ENCODE results near the gene SPON1. TPM values are rescaled to one million over a fixed set of nuclear protein-coding genes. Genes with fewer than 3 reads are reported as not detected.

Gene SPON1
- total RNA-seq, 1 experiment from 2014 or later, result 0.20 TPM

DNA sequence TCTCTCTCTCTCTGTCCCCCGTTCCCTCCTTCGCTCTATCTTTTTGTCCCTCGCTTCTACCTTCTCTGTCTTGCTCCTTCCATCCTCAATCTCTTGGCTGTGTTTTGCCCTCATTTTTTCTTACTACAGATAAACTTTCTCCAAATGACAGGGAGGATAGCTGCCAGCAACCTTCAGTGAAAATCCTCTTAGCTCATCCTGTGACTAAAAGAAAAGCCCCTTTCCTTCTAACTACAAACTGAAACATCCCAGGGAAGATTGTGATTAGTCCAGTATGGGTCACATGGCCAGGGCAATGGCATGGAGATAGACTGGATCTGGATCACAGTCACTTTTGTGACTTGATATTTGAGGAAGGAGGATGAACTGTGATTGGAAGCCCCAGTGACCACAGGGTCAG is 10.4 kb downstream of the SPON1 start:
- DNase-seq, result no peak
- Histone ChIP-seq H3K79me1 (ENCODE audit: insufficient read depth, low read depth, low read length, poor library complexity, severe bottlenecking) (no peaks in the 10 kb centered on the region), H2BK120ac (ENCODE audit: low read depth, low read length, poor library complexity, severe bottlenecking) (no peak overlapping the region), H2BK15ac (ENCODE audit: low read depth, low read length) (no peak overlapping the region), H3K9me3 (ENCODE audit: control insufficient read depth, low read depth, low read length) (no peaks in the 10 kb centered on the region), H3K23me2 (ENCODE audit: insufficient read length, low read depth, low read length, poor library complexity, severe bottlenecking) (no peaks in the 10 kb centered on the region), H3K9ac (ENCODE audit: extremely low read depth, insufficient read length, low read length) (no peak overlapping the region), H2AK5ac (ENCODE audit: insufficient read length, low read length) (no peak overlapping the region), H4K20me1 (ENCODE audit: control insufficient read depth, insufficient read depth, insufficient read length) (no peaks in the 10 kb centered on the region), H3K4me1 (ENCODE audit: insufficient read depth, low read length) (no peaks in the 10 kb centered on the region), H3K27me3 (ENCODE audit: insufficient read depth, low read length) (no peaks in the 10 kb centered on the region), H2BK5ac (ENCODE audit: insufficient read length, low read length) (no peak overlapping the region), H3K4ac (ENCODE audit: low read depth, low read length) (no peak overlapping the region), H3K27ac (ENCODE audit: insufficient read length, low read depth, low read length) (no peak overlapping the region), H3K79me2 (ENCODE audit: insufficient read depth, low read length) (no peaks in the 10 kb centered on the region), H3T11ph (ENCODE audit: low read length) (no peak overlapping the region), H3K14ac (ENCODE audit: insufficient read depth, low read length) (no peak overlapping the region), H2AFZ (ENCODE audit: low read length) (no peak overlapping the region), H3K56ac (ENCODE audit: insufficient read length, low read depth, low read length) (no peak overlapping the region), H3K4me2 (ENCODE audit: insufficient read depth, insufficient read length, low read length) (no peak overlapping the region), H3K18ac (ENCODE audit: insufficient read length, low read depth, low read length) (no peak overlapping the region), H4K91ac (ENCODE audit: insufficient read length, low read depth, low read length) (no peak overlapping the region), H2BK12ac (ENCODE audit: insufficient read length, low read depth, low read length) (no peak overlapping the region), H3K23ac (ENCODE audit: insufficient read length, low read depth, low read length) (no peak overlapping the region), H4K5ac (ENCODE audit: insufficient read length, low read depth, low read length) (no peak overlapping the region), H2BK20ac (ENCODE audit: low read depth, low read length, poor library complexity, severe bottlenecking) (no peak overlapping the region), H4K8ac (replicated peaks; ENCODE audit: insufficient read length, low read depth, low read length) (no peak overlapping the region)
- Mint-ChIP-seq H3K36me3 (ENCODE audit: insufficient read depth in 1 of 3, low read depth in 3 of 3) (no peaks in the 10 kb centered on the region), H3K27ac (no peak overlapping the region), H3K27me3 (ENCODE audit: low read depth) (peaks cover 15% of the 10 kb centered on the region), H3K9me3 (no peaks in the 10 kb centered on the region; a peak in 1 of 5 replicates), H3K4me3 (no peak overlapping the region), H3K4me1 (peaks cover 10 to 23% of the 10 kb centered on the region in 2 experiments; a peak in 3 of 4 replicates)
- TF ChIP-seq, protein P1, sequence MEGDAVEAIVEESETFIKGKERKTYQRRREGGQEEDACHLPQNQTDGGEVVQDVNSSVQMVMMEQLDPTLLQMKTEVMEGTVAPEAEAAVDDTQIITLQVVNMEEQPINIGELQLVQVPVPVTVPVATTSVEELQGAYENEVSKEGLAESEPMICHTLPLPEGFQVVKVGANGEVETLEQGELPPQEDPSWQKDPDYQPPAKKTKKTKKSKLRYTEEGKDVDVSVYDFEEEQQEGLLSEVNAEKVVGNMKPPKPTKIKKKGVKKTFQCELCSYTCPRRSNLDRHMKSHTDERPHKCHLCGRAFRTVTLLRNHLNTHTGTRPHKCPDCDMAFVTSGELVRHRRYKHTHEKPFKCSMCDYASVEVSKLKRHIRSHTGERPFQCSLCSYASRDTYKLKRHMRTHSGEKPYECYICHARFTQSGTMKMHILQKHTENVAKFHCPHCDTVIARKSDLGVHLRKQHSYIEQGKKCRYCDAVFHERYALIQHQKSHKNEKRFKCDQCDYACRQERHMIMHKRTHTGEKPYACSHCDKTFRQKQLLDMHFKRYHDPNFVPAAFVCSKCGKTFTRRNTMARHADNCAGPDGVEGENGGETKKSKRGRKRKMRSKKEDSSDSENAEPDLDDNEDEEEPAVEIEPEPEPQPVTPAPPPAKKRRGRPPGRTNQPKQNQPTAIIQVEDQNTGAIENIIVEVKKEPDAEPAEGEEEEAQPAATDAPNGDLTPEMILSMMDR (conservative IDR thresholded peaks at IDR 0.05), result no peak
- no CpG with 5 or more reads among the region's 3 CpGs for WGBS (ENCODE audit: extremely low coverage, insufficient read length, low lambda C conversion rate)

Data from H9 (cell line).